OCI-LY1 (cell line): ENCODE results near the gene PYGO2.

ENCODE experiments used
- EZH2 ChIP-seq: fragments of 200-600 bp; sonication (generic), shearing (Covaris generic); IDR thresholded peaks from 2 replicates; pipeline ENCODE4 v1.8.0; 2017; ENCODE audit warnings: borderline replicate concordance, mixed run types, mild to moderate bottlenecking, antibody characterized with exemption, low read length, moderate library complexity, mixed read lengths
- TF ChIP-seq, protein P1 (sequence below): fragments of 200-600 bp; sonication (generic), shearing (Covaris generic); IDR thresholded peaks from 2 replicates; pipeline ENCODE4 v1.5.1; 2017; ENCODE audit warnings: mild to moderate bottlenecking, antibody characterized with exemption, low read length, moderate library complexity, mixed read lengths

DNA sequence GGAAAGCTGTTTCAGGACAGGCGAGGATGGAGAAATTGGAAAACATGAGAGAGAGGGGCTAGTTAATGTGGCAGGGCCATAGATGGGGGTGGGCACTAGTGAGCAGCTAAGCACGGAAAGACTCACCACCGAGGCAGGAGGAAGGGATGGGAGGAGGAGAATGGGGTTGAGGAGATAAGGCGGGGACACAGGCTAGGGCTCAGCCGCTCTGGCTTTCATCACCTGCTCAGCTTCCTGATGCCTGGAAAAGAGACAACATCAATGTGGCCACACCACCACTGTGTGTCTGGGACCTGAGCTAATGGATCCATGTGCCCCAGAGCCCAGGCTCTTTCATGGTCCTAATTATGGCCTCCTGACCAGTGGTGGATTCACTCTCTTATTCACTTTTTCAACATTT lies 52.6 kb downstream of the PYGO2 start:
- TF ChIP-seq, protein P1, sequence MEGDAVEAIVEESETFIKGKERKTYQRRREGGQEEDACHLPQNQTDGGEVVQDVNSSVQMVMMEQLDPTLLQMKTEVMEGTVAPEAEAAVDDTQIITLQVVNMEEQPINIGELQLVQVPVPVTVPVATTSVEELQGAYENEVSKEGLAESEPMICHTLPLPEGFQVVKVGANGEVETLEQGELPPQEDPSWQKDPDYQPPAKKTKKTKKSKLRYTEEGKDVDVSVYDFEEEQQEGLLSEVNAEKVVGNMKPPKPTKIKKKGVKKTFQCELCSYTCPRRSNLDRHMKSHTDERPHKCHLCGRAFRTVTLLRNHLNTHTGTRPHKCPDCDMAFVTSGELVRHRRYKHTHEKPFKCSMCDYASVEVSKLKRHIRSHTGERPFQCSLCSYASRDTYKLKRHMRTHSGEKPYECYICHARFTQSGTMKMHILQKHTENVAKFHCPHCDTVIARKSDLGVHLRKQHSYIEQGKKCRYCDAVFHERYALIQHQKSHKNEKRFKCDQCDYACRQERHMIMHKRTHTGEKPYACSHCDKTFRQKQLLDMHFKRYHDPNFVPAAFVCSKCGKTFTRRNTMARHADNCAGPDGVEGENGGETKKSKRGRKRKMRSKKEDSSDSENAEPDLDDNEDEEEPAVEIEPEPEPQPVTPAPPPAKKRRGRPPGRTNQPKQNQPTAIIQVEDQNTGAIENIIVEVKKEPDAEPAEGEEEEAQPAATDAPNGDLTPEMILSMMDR: no peak
- TF ChIP-seq EZH2: no peak
